K562 (cell line): ENCODE results near the gene BCL2L15. TPM values are rescaled to one million over a fixed set of nuclear protein-coding genes. Genes with fewer than 3 reads are reported as not detected.

ENCODE experiments used
- CBX1 ChIP-seq: sonication (generic); IDR thresholded peaks from 2 replicates; pipeline ENCODE4 v1.6.1; 2016; ENCODE audit warnings: antibody characterized with exemption, low read depth, mild to moderate bottlenecking
- E2F3 ChIP-seq: fragments of 250-450 bp; sonication (Bioruptor Pico); IDR thresholded peaks from 2 replicates; pipeline ENCODE4 v1.4.0; 2020; ENCODE audit warnings: mild to moderate bottlenecking
- FOXJ3 ChIP-seq: sonication (generic); formaldehyde crosslinking; IDR thresholded peaks from 2 replicates; pipeline ENCODE4 v1.4.0; 2020; ENCODE audit warnings: mild to moderate bottlenecking, missing genetic modification reagents
- HCFC1 ChIP-seq: IDR thresholded peaks from 2 replicates; pipeline ENCODE4 v1.6.1; 2012; ENCODE audit warnings: low read depth, low read length, improper control_type of control experiment
- MEF2D ChIP-seq: conservative IDR thresholded peaks from 2 replicates; pipeline ENCODE4 v1.6.1; 2016; ENCODE audit warnings: low read depth, missing genetic modification characterization, missing compliant biosample characterization
- NCOA2 ChIP-seq, 2 experiments: fragments of 450-650 bp; IDR thresholded peaks; 2 replicates each; pipeline ENCODE4 v1.6.1; 2018; ENCODE audit warnings: mild to moderate bottlenecking in 2 of 2, moderate library complexity in 1 of 2; ENCODE audit not compliant: partially characterized antibody in 2 of 2
- POLR2AphosphoS5 ChIP-seq: IDR thresholded peaks from 2 replicates; pipeline ENCODE4 v1.6.1; 2011; ENCODE audit warnings: mild to moderate bottlenecking, low read depth, low read length, moderate library complexity; ENCODE audit not compliant: control insufficient read depth, insufficient read depth
- POLR2B ChIP-seq: fragments of 450-650 bp; IDR thresholded peaks from 2 replicates; pipeline ENCODE4 v1.6.1; 2018; ENCODE audit warnings: low read depth; ENCODE audit not compliant: partially characterized antibody
- SAFB ChIP-seq: fragments of 200-400 bp; formaldehyde crosslinking; IDR thresholded peaks from 2 replicates; pipeline ENCODE4 v1.6.1; 2017; ENCODE audit warnings: low read depth, low read length, borderline replicate concordance
- SMAD4 ChIP-seq: fragments of 250-450 bp; sonication (Bioruptor Pico); conservative IDR thresholded peaks from 2 replicates; pipeline ENCODE4 v1.8.0; 2021; ENCODE audit warnings: inconsistent platforms, mild to moderate bottlenecking, moderate library complexity
- TCF3 ChIP-seq: sonication (generic); formaldehyde crosslinking; IDR thresholded peaks from 2 replicates; pipeline ENCODE4 v1.4.0; 2020; ENCODE audit warnings: mild to moderate bottlenecking, missing genetic modification reagents
- TEAD1 ChIP-seq, 2 experiments: fragments of 450-650 bp in 1 of 2; sonication (generic) in 1 of 2; formaldehyde crosslinking; IDR thresholded peaks; 2 replicates each; pipeline versions ENCODE4 v1.4.0 to v1.8.0; 2020 to 2022; ENCODE audit warnings: mild to moderate bottlenecking in 2 of 2, missing genetic modification reagents in 1 of 2
- ZBTB11 ChIP-seq, 3 experiments: fragments of 200-800 bp in 1 of 3; fragments of 250-450 bp in 1 of 3; fragments of 450-650 bp in 1 of 3; sonication (Bioruptor Pico) in 1 of 3; sonication (Bioruptor generic) in 1 of 3; formaldehyde crosslinking in 1 of 3; IDR thresholded peaks; 2 replicates each; pipeline versions ENCODE4 v1.6.1 to v1.8.0; 2016 to 2022; ENCODE audit warnings: mild to moderate bottlenecking in 2 of 3, missing genetic modification characterization in 2 of 3, missing compliant biosample characterization in 1 of 3, moderate library complexity in 1 of 3
- ZBTB33 ChIP-seq: sonication (generic); formaldehyde crosslinking; IDR thresholded peaks from 2 replicates; pipeline ENCODE4 v1.8.1; 2023; ENCODE audit warnings: mild to moderate bottlenecking, missing genetic modification reagents
- ZNF444 ChIP-seq: fragments of 250-450 bp; sonication (Bioruptor Pico); IDR thresholded peaks from 2 replicates; pipeline ENCODE4 v1.4.0; 2020; ENCODE audit warnings: mild to moderate bottlenecking, moderate library complexity
- polyA plus RNA-seq, 8 experiments: library from polyadenylated mRNA; depleted of rRNA in 4 of 8; stranded (reverse) in 5 of 8; unstranded in 3 of 8; fragments of >200 nt; fragmentation: Nextera tagmentation in 2 of 8; fragmentation: Illumina TruSeq in 1 of 8; extraction: Ambion mirVana in 2 of 8; extraction: Trizol in 1 of 8; gene quantifications; 2 replicates each; pipeline versions ENCODE4 v1.2.1 to v1.2.3, GENCODE V29; 2011 to 2014; ENCODE audit warnings: inconsistent platforms in 1 of 8, missing spikeins in 1 of 8
- total RNA-seq, 7 experiments: library from RNA; depleted of rRNA in 6 of 7; stranded (reverse); fragments of >200 nt in 6 of 7; fragmentation: Illumina TruSeq in 2 of 7; extraction: Trizol in 2 of 7; gene quantifications; 2 replicates each; pipeline versions ENCODE4 v1.2.1 to v1.2.3, GENCODE V29; 2011 to 2021; ENCODE audit warnings: low replicate concordance in 1 of 7
- TF ChIP-seq, protein P1 (sequence below): fragments of 450-650 bp; formaldehyde crosslinking; IDR thresholded peaks from 2 replicates; pipeline ENCODE4 v1.4.0; 2022; ENCODE audit warnings: mild to moderate bottlenecking, moderate library complexity

The BCL2L15 gene
- total and polyA plus RNA-seq, 9 of the 15 experiments (the other 6 are each of a cell fraction or from before 2014, with no cell fraction given), result 0.06 to 0.42 (median 0.28) TPM; not detected in 1

DNA sequence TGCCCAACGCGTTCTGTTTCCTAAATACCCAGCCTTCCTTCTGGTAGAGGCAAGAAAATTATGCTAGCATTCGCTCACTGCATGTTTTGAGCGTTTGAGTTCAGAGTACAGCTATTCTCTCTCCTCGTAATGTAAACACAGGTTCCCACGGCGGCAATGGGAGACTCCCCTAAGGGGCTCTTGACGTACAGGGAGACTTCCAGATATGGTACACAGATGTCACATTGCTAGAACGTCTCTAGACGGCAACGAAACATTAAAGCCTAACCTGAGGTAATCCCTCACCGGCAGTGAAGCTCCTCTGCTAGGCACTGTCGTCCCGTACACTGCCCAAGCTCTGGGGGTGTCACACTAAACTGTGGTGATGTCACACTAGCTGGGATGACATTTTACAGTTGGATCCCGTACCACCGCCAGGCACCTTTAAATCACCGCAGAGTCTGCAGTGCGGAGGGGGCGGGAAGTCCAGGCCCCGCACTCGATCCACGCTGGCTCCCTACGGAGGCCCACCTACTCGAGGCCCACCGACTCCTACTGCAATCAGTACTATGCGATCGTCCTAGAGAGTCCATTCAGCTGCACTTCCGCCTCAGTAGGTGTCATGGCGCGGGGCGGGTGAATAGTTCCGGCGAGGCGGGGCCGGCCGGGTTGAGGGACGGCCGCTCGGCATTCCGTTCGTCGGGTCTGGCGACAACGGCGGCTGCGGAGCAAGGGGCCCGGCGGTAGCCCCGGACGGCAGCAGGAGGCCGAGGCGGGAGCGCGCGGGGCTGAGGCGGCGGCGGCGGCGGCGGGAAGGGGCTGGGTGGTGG is 41.8 kb upstream of the BCL2L15 start, which contains the start of gene HIPK1 (continued):
- TF ChIP-seq ZBTB33 (CRISPR knock-in tag) (peak; percentile 81; the same call in 1 of the 2 replicates), FOXJ3 (CRISPR knock-in tag) (no peak), E2F3 (CRISPR knock-in tag) (peak; percentile 39; the same call in 1 of the 2 replicates), TEAD1 (CRISPR knock-in tag; IDR thresholded peaks at IDR 0.05) (peak; percentile 63 to 92; a peak in 3 of 4 replicates), ZNF444 (CRISPR knock-in tag) (no peak), POLR2AphosphoS5 (peak; percentile 64; the same call in 1 of the 2 replicates), ZBTB11 (CRISPR knock-in tag; IDR thresholded peaks at IDR 0.05) (peak in 2 of 3 experiments; percentile 64 to 82; a peak in 2 of 6 replicates), MEF2D (tag) (no peak; the same call in 1 of the 2 replicates), SAFB (no peak), POLR2B (peak; percentile 72), SMAD4 (CRISPR knock-in tag) (peak; percentile 61), NCOA2 (IDR thresholded peaks at IDR 0.05; ENCODE audit: partially characterized antibody in 2 of 2) (no peak), TCF3 (no peak; the same call in 1 of the 2 replicates), CBX1 (0 out of 2 replicates have a peak, but pooled peaks have one; percentile 23), HCFC1 (peak; percentile 93)
- TF ChIP-seq, protein P1, sequence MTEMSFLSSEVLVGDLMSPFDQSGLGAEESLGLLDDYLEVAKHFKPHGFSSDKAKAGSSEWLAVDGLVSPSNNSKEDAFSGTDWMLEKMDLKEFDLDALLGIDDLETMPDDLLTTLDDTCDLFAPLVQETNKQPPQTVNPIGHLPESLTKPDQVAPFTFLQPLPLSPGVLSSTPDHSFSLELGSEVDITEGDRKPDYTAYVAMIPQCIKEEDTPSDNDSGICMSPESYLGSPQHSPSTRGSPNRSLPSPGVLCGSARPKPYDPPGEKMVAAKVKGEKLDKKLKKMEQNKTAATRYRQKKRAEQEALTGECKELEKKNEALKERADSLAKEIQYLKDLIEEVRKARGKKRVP (CRISPR knock-in tag), result peak; percentile 71
